OCI-LY7 (cell line): ENCODE data around the gene KCNQ1. TPM values are rescaled to one million over a fixed set of nuclear protein-coding genes. Genes with fewer than 3 reads are reported as not detected.

Source experiments
- BruUV-seq: library from RNA; stranded (reverse); fragments of 400-500 nt; replicated peaks from 2 replicates; lab custom pipeline; 2021; lab: Mats Ljungman, UMichigan
- CTCF ChIA-PET: fragments of 300-600 bp; sonication (Branson Sonifier 250); formaldehyde crosslinking; loops from one replicate; lab custom pipeline; 2022; ENCODE audit warnings: antibody characterized with exemption; ENCODE audit not compliant: unreplicated experiment; lab: Charles Lee
- POLR2A ChIA-PET: fragments of 300-600 bp; sonication (Branson Sonifier 250); formaldehyde crosslinking; loops from one replicate; lab custom pipeline; 2022; ENCODE audit warnings: antibody characterized with exemption; lab: Charles Lee
- DNase-seq: peaks from one replicate; pipeline ENCODE4 v3.0.0-alpha.2; 2015; ENCODE audit warnings: low spot score
- H2AFZ ChIP-seq: fragments of 200-600 bp; sonication (generic), shearing (Covaris generic); 2 replicates; pipeline ENCODE4 v1.6.1; 2014; ENCODE audit warnings: mild to moderate bottlenecking, antibody characterized with exemption, low read length, moderate library complexity
- H3K27ac ChIP-seq: fragments of 200-600 bp; sonication (generic); 2 replicates; pipeline ENCODE4 v1.5.1; 2014; ENCODE audit warnings: mixed run types, low read depth, mild to moderate bottlenecking, moderate library complexity, low read length, inconsistent platforms; ENCODE audit not compliant: poor library complexity, severe bottlenecking
- H3K36me3 ChIP-seq: fragments of 200-600 bp; sonication (generic); 2 replicates; pipeline ENCODE4 v1.6.1; 2014; ENCODE audit warnings: mild to moderate bottlenecking, antibody characterized with exemption, low read length, moderate library complexity, mixed read lengths; ENCODE audit not compliant: insufficient read depth
- H3K4me1 ChIP-seq: fragments of 200-600 bp; sonication (generic); 2 replicates; pipeline ENCODE4 v1.5.1; 2014; ENCODE audit warnings: mild to moderate bottlenecking, low read length; ENCODE audit not compliant: insufficient read depth, poor library complexity, severe bottlenecking
- H3K4me2 ChIP-seq: fragments of 200-600 bp; sonication (generic); 2 replicates; pipeline ENCODE4 v1.6.1; 2014; ENCODE audit warnings: mild to moderate bottlenecking, low read length
- H3K4me3 ChIP-seq: fragments of 200-600 bp; sonication (generic); 2 replicates; pipeline ENCODE4 v1.5.1; 2014; ENCODE audit warnings: mild to moderate bottlenecking, low read depth, low read length; ENCODE audit not compliant: poor library complexity, severe bottlenecking
- H3K79me2 ChIP-seq: fragments of 200-600 bp; sonication (generic); 2 replicates; pipeline ENCODE4 v1.6.1; 2016; ENCODE audit warnings: low read depth, mild to moderate bottlenecking, low read length, moderate library complexity, mixed read lengths; ENCODE audit not compliant: insufficient read depth
- H3K9me2 ChIP-seq: fragments of 200-600 bp; sonication (generic); 2 replicates; pipeline ENCODE4 v1.6.1; 2016; ENCODE audit warnings: mild to moderate bottlenecking, low read length, mixed read lengths; ENCODE audit not compliant: insufficient read depth
- H3K9me3 ChIP-seq: fragments of 200-600 bp; sonication (generic); 2 replicates; pipeline ENCODE4 v1.6.1; 2014; ENCODE audit warnings: mild to moderate bottlenecking, mixed run types, low read length, mixed read lengths
- H4K20me1 ChIP-seq: fragments of 200-600 bp; sonication (generic); 2 replicates; pipeline ENCODE4 v1.6.1; 2014; ENCODE audit warnings: mild to moderate bottlenecking, antibody characterized with exemption, low read length, moderate library complexity, mixed read lengths; ENCODE audit not compliant: insufficient read depth
- EZH2phosphoT487 ChIP-seq: fragments of 200-600 bp; sonication (generic); IDR thresholded peaks from 2 replicates; pipeline ENCODE4 v1.6.1; 2018; ENCODE audit warnings: low read depth, borderline replicate concordance, mild to moderate bottlenecking, mixed run types, antibody characterized with exemption, low read length, moderate library complexity, mixed read lengths
- intact Hi-C: fragments of 100-400 bp; cut with micrococcal nuclease; formaldehyde crosslinking; loops from one replicate; pipeline ENCODE4 v1.10.0; 2022; ENCODE audit not compliant: unreplicated experiment
- total RNA-seq, 2 experiments: library from RNA; depleted of rRNA in 1 of 2; stranded (reverse); fragments of >200 nt in 1 of 2; shearing (Covaris generic) in 1 of 2; gene quantifications; 2 replicates each; pipeline ENCODE4 v1.2.3, GENCODE V29; 2014 to 2022
- TF ChIP-seq, protein P1 (sequence below): fragments of 200-600 bp; sonication (generic); conservative IDR thresholded peaks from 2 replicates; pipeline ENCODE4 v1.5.1; 2014; ENCODE audit warnings: mild to moderate bottlenecking, antibody characterized with exemption, low read length, moderate library complexity, mixed read lengths

KCNQ1 gene
- total RNA-seq, 2 experiments from 2014 or later, result 0.22 to 1.3 TPM

- Histone ChIP-seq H3K79me2 (no peaks in the 10 kb centered on the region), H3K9me3 (no peaks in the 10 kb centered on the region), H3K4me3 (no peak overlapping the region), H3K36me3 (no peaks in the 10 kb centered on the region), H3K27ac (no peak overlapping the region), H2AFZ (no peak overlapping the region), H3K4me1 (no peaks in the 10 kb centered on the region), H3K4me2 (no peak overlapping the region), H4K20me1 (no peaks in the 10 kb centered on the region), H3K9me2 (no peaks in the 10 kb centered on the region)
- ChIA-PET CTCF (no interaction called here), POLR2A (interaction anchor here (0.6 kb wide), 2 partner anchors 18 to 868 kb away, joined by 3 to 5 read pairs; no protein-coding TSS in a partner anchor)
- no TSS peak for BruUV-seq
- intact Hi-C loops, result no loop called here
- no peak for TF ChIP-seq EZH2phosphoT487
- TF ChIP-seq, protein P1, sequence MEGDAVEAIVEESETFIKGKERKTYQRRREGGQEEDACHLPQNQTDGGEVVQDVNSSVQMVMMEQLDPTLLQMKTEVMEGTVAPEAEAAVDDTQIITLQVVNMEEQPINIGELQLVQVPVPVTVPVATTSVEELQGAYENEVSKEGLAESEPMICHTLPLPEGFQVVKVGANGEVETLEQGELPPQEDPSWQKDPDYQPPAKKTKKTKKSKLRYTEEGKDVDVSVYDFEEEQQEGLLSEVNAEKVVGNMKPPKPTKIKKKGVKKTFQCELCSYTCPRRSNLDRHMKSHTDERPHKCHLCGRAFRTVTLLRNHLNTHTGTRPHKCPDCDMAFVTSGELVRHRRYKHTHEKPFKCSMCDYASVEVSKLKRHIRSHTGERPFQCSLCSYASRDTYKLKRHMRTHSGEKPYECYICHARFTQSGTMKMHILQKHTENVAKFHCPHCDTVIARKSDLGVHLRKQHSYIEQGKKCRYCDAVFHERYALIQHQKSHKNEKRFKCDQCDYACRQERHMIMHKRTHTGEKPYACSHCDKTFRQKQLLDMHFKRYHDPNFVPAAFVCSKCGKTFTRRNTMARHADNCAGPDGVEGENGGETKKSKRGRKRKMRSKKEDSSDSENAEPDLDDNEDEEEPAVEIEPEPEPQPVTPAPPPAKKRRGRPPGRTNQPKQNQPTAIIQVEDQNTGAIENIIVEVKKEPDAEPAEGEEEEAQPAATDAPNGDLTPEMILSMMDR, result no peak
- DNase-seq, result no peak
Measured at GRCh38 chr11:2661173-2662023, 216.6 kb downstream of the KCNQ1 start.

DNA sequence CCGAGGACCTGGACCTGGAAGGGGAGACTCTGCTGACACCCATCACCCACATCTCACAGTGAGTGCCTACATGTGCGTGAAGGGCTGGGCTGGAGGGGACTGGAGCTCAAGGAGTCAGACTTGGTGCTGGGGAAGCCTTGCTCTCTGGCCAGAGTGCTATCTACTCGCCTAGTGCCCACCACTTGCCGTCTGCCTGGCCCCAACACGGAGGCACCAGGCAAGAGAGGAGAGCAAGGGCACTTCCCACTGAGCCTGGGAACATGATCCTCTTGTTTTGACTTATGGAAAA lies 217.2 kb downstream of the KCNQ1 start:
- BruUV-seq, result no TSS peak
- Histone ChIP-seq H3K4me2 (no peak overlapping the region), H3K36me3 (no peaks in the 10 kb centered on the region), H3K4me1 (no peaks in the 10 kb centered on the region), H3K9me3 (no peaks in the 10 kb centered on the region), H3K9me2 (no peaks in the 10 kb centered on the region), H3K4me3 (no peak overlapping the region), H3K27ac (no peak overlapping the region), H4K20me1 (no peaks in the 10 kb centered on the region), H2AFZ (no peak overlapping the region), H3K79me2 (no peaks in the 10 kb centered on the region)
- no peak for DNase-seq
- intact Hi-C loops, result no loop called here
- ChIA-PET CTCF (no interaction called here), POLR2A (no interaction called here)
- TF ChIP-seq, protein P1, result no peak
- TF ChIP-seq EZH2phosphoT487, result no peak
